Testis (tissue), 2 donors: ENCODE results near the gene IRF2BP1.

ENCODE experiments used
- CTCF ChIP-seq, 3 experiments: fragments of 450-650 bp in 2 of 3; fragments of 200-600 bp in 1 of 3; sonication (generic) in 1 of 3; IDR thresholded peaks; one replicate each; pipeline ENCODE4 v1.5.1; 2016 to 2019; ENCODE audit warnings: antibody characterized with exemption in 3 of 3, mild to moderate bottlenecking in 2 of 3, moderate library complexity in 1 of 3
- POLR2A ChIP-seq: fragments of 450-650 bp; IDR thresholded peaks from one replicate; pipeline ENCODE4 v1.6.1; 2017; ENCODE audit warnings: antibody characterized with exemption, mild to moderate bottlenecking, moderate library complexity

- TF ChIP-seq CTCF (IDR thresholded peaks at IDR 0.05) (no peak), POLR2A (no peak)
Measured at GRCh38 chr19:45918721-45919120, 32.8 kb upstream of the IRF2BP1 start.
